NT2/D1 (cell line): ENCODE data around the gene SETD5.

Experiments used
- DNase-seq: peaks from one replicate; pipeline ENCODE4 v3.0.0-alpha.2; 2011; ENCODE audit warnings: low read depth, low spot score
- H3K27me3 ChIP-seq: 2 replicates; pipeline ENCODE4 v1.6.0; 2011; ENCODE audit warnings: mild to moderate bottlenecking; ENCODE audit not compliant: insufficient read length, insufficient read depth
- H3K36me3 ChIP-seq: 2 replicates; pipeline ENCODE4 v1.6.1; 2011; ENCODE audit warnings: mild to moderate bottlenecking, low read length, mixed read lengths; ENCODE audit not compliant: insufficient read depth, insufficient read length
- H3K4me1 ChIP-seq: 2 replicates; pipeline ENCODE4 v1.5.1; 2011; ENCODE audit not compliant: insufficient read depth, insufficient read length
- H3K4me3 ChIP-seq: 2 replicates; pipeline ENCODE4 v1.5.1; 2011; ENCODE audit warnings: low read depth; ENCODE audit not compliant: insufficient read length
- H3K9ac ChIP-seq: 2 replicates; pipeline ENCODE4 v1.6.0; 2011; ENCODE audit warnings: low read depth; ENCODE audit not compliant: insufficient read length
- H3K9me3 ChIP-seq: 2 replicates; pipeline ENCODE4 v1.5.1; 2011; ENCODE audit warnings: mild to moderate bottlenecking, low read length; ENCODE audit not compliant: insufficient read depth
- SUZ12 ChIP-seq: IDR thresholded peaks from 2 replicates; pipeline ENCODE4 v1.6.1; 2011; ENCODE audit not compliant: insufficient read length, insufficient read depth; ENCODE audit errors: extremely low read depth
- YY1 ChIP-seq: IDR thresholded peaks from 2 replicates; pipeline ENCODE4 v1.6.1; 2011; ENCODE audit not compliant: insufficient read length, insufficient read depth
- ZNF274 ChIP-seq: IDR thresholded peaks from 2 replicates; pipeline ENCODE4 v1.6.1; 2011; ENCODE audit warnings: mild to moderate bottlenecking, low read depth, low read length

The SETD5 gene

GRCh38 chr3:9450991-9451390 lies 53.6 kb downstream of the SETD5 start:
- TF ChIP-seq ZNF274 (no peak), YY1 (no peak), SUZ12 (no peak)
- Histone ChIP-seq H3K9me3 (no peaks in the 10 kb centered on the region), H3K9ac (no peak overlapping the region), H3K36me3 (peaks cover 93% of the 10 kb centered on the region), H3K4me1 (no peaks in the 10 kb centered on the region), H3K4me3 (no peak overlapping the region), H3K27me3 (no peaks in the 10 kb centered on the region)
- DNase-seq, result no peak

GRCh38 chr3:9452417-9452816 lies 55.0 kb downstream of the SETD5 start:
- DNase-seq, result no peak
- no peak overlapping the region for H3K4me3 ChIP-seq

GRCh38 chr3:9455596-9456131 lies 58.2 kb downstream of the SETD5 start:
- H3K9me3 ChIP-seq, result no peaks in the 10 kb centered on the region
- no peaks in the 10 kb centered on the region for H3K4me1 ChIP-seq
- H3K27me3 ChIP-seq, result no peaks in the 10 kb centered on the region
- DNase-seq, result no peak
- H3K36me3 ChIP-seq, result peaks cover 85% of the 10 kb centered on the region
- H3K4me3 ChIP-seq, result no peak overlapping the region
- no peak overlapping the region for H3K9ac ChIP-seq
- TF ChIP-seq YY1 (no peak), ZNF274 (no peak), SUZ12 (no peak)

More at GRCh38 chr3:9452417-9452816, 55.0 kb downstream of the SETD5 start:
- H3K36me3 ChIP-seq, result peaks cover 88% of the 10 kb centered on the region
- H3K4me1 ChIP-seq, result no peaks in the 10 kb centered on the region
- H3K9ac ChIP-seq, result no peak overlapping the region
- no peaks in the 10 kb centered on the region for H3K27me3 ChIP-seq
- no peaks in the 10 kb centered on the region for H3K9me3 ChIP-seq
- TF ChIP-seq YY1 (no peak), ZNF274 (no peak), SUZ12 (no peak)

- H3K9ac ChIP-seq, result no peak overlapping the region
- H3K36me3 ChIP-seq, result peaks cover 97% of the 10 kb centered on the region
- no peaks in the 10 kb centered on the region for H3K27me3 ChIP-seq
- no peaks in the 10 kb centered on the region for H3K4me1 ChIP-seq
- DNase-seq, result no peak
- H3K4me3 ChIP-seq, result no peak overlapping the region
- TF ChIP-seq ZNF274, result no peak
- TF ChIP-seq YY1, result no peak
- TF ChIP-seq SUZ12, result no peak
- no peaks in the 10 kb centered on the region for H3K9me3 ChIP-seq
Observed at GRCh38 chr3:9467451-9467850, 70.0 kb downstream of the SETD5 start.

- H3K9me3 ChIP-seq, result no peaks in the 10 kb centered on the region
- H3K9ac ChIP-seq, result no peak overlapping the region
- DNase-seq, result no peak
- peaks cover 98% of the 10 kb centered on the region for H3K36me3 ChIP-seq
- TF ChIP-seq YY1 (no peak), ZNF274 (no peak), SUZ12 (no peak)
- no peak overlapping the region for H3K4me3 ChIP-seq
- H3K4me1 ChIP-seq, result no peaks in the 10 kb centered on the region
- H3K27me3 ChIP-seq, result no peaks in the 10 kb centered on the region
Observed at GRCh38 chr3:9468460-9468859, 71.0 kb downstream of the SETD5 start.

GRCh38 chr3:9469986-9470385 lies 72.6 kb downstream of the SETD5 start:
- H3K4me1 ChIP-seq, result no peaks in the 10 kb centered on the region
- TF ChIP-seq YY1, result no peak
- TF ChIP-seq ZNF274, result no peak
- TF ChIP-seq SUZ12, result no peak
- H3K27me3 ChIP-seq, result no peaks in the 10 kb centered on the region
- H3K9ac ChIP-seq, result no peak overlapping the region
- peaks cover 98% of the 10 kb centered on the region for H3K36me3 ChIP-seq
- H3K4me3 ChIP-seq, result no peak overlapping the region
- no peak for DNase-seq
- H3K9me3 ChIP-seq, result no peaks in the 10 kb centered on the region

- Histone ChIP-seq H3K36me3 (peaks cover 98% of the 10 kb centered on the region), H3K4me3 (no peak overlapping the region), H3K27me3 (no peaks in the 10 kb centered on the region), H3K9me3 (no peaks in the 10 kb centered on the region), H3K4me1 (no peaks in the 10 kb centered on the region), H3K9ac (no peak overlapping the region)
- TF ChIP-seq ZNF274, result no peak
- no peak for TF ChIP-seq YY1
- TF ChIP-seq SUZ12, result no peak
- DNase-seq, result no peak
Observed at GRCh38 chr3:9473496-9474065, 76.2 kb downstream of the SETD5 start.

- TF ChIP-seq ZNF274 (no peak), YY1 (no peak), SUZ12 (no peak)
- DNase-seq, result no peak
- Histone ChIP-seq H3K27me3 (no peaks in the 10 kb centered on the region), H3K9me3 (no peaks in the 10 kb centered on the region), H3K9ac (no peak overlapping the region), H3K4me1 (no peaks in the 10 kb centered on the region), H3K36me3 (peaks cover 94% of the 10 kb centered on the region), H3K4me3 (no peak overlapping the region)
Observed at GRCh38 chr3:9474482-9474881, 77.1 kb downstream of the SETD5 start.
